ES-I3 (cell line): ENCODE results near the gene CDH2.

ENCODE experiments used
- H3K36me3 ChIP-seq: 2 replicates; pipeline ENCODE4 v1.6.1; 2013; ENCODE audit warnings: mild to moderate bottlenecking, low read length, control low read depth, moderate library complexity; ENCODE audit not compliant: insufficient read depth
- H3K4me1 ChIP-seq: 2 replicates; pipeline ENCODE4 v1.6.1; 2013; ENCODE audit warnings: mild to moderate bottlenecking, control low read depth, low read length; ENCODE audit not compliant: insufficient read depth
- H3K9ac ChIP-seq: 2 replicates; pipeline ENCODE4 v1.6.1; 2013; ENCODE audit warnings: low read depth, mild to moderate bottlenecking, low read length, moderate library complexity
- H3K9me3 ChIP-seq: 2 replicates; pipeline ENCODE4 v1.6.1; 2013; ENCODE audit warnings: mild to moderate bottlenecking, low read length, moderate library complexity; ENCODE audit not compliant: control insufficient read depth, insufficient read depth

Gene CDH2

GRCh38 chr18:28109781-28110560 is 67.0 kb downstream of the CDH2 start:
- no peaks in the 10 kb centered on the region for H3K9me3 ChIP-seq
- H3K36me3 ChIP-seq, result no peaks in the 10 kb centered on the region
- no peak overlapping the region for H3K9ac ChIP-seq
- H3K4me1 ChIP-seq, result peaks cover 46% of the 10 kb centered on the region

GRCh38 chr18:28108814-28109213 is 68.1 kb downstream of the CDH2 start:
- Histone ChIP-seq H3K9me3 (no peaks in the 10 kb centered on the region), H3K36me3 (no peaks in the 10 kb centered on the region), H3K9ac (no peak overlapping the region), H3K4me1 (peaks cover 44% of the 10 kb centered on the region)

- no peaks in the 10 kb centered on the region for H3K9me3 ChIP-seq
- no peaks in the 10 kb centered on the region for H3K36me3 ChIP-seq
- peaks cover 44% of the 10 kb centered on the region for H3K4me1 ChIP-seq
- H3K9ac ChIP-seq, result no peak overlapping the region; the same call in 1 of the 2 replicates
Observed at GRCh38 chr18:28108254-28108653, 68.7 kb downstream of the CDH2 start.

- Histone ChIP-seq H3K9ac (no peak overlapping the region), H3K36me3 (no peaks in the 10 kb centered on the region), H3K4me1 (no peaks in the 10 kb centered on the region), H3K9me3 (peaks cover 4% of the 10 kb centered on the region; the same call in 1 of the 2 replicates)
Observed at GRCh38 chr18:28099237-28099636, 77.7 kb downstream of the CDH2 start.

GRCh38 chr18:28095631-28096030 is 81.3 kb downstream of the CDH2 start:
- Histone ChIP-seq H3K9ac (no peak overlapping the region), H3K4me1 (peaks cover 5% of the 10 kb centered on the region), H3K9me3 (peaks cover 4% of the 10 kb centered on the region; the same call in 1 of the 2 replicates), H3K36me3 (no peaks in the 10 kb centered on the region)

- Histone ChIP-seq H3K9me3 (peaks cover 4% of the 10 kb centered on the region; the same call in 1 of the 2 replicates), H3K4me1 (peaks cover 5% of the 10 kb centered on the region), H3K36me3 (no peaks in the 10 kb centered on the region), H3K9ac (no peak overlapping the region)
Observed at GRCh38 chr18:28095041-28095440, 81.9 kb downstream of the CDH2 start.

- H3K9ac ChIP-seq, result no peak overlapping the region
- H3K9me3 ChIP-seq, result no peaks in the 10 kb centered on the region
- H3K4me1 ChIP-seq, result peaks cover 25% of the 10 kb centered on the region
- no peaks in the 10 kb centered on the region for H3K36me3 ChIP-seq
Observed at GRCh38 chr18:28091197-28091596, 85.7 kb downstream of the CDH2 start.

- H3K9ac ChIP-seq, result no peak overlapping the region
- no peaks in the 10 kb centered on the region for H3K36me3 ChIP-seq
- H3K9me3 ChIP-seq, result no peaks in the 10 kb centered on the region
- H3K4me1 ChIP-seq, result peaks cover 51% of the 10 kb centered on the region
Observed at GRCh38 chr18:28088477-28088876, 88.5 kb downstream of the CDH2 start.

GRCh38 chr18:28086670-28087552 is 90.0 kb downstream of the CDH2 start:
- H3K9ac ChIP-seq, result peak overlapping the region; percentile 36

GRCh38 chr18:28081516-28081915 is 95.4 kb downstream of the CDH2 start:
- no peaks in the 10 kb centered on the region for H3K36me3 ChIP-seq
- H3K9ac ChIP-seq, result no peak overlapping the region
- peaks cover 73% of the 10 kb centered on the region for H3K4me1 ChIP-seq
- H3K9me3 ChIP-seq, result no peaks in the 10 kb centered on the region

More at GRCh38 chr18:28086670-28087552, 90.0 kb downstream of the CDH2 start:
- Histone ChIP-seq H3K36me3 (no peaks in the 10 kb centered on the region), H3K9me3 (no peaks in the 10 kb centered on the region), H3K4me1 (peaks cover 58% of the 10 kb centered on the region)

- H3K9me3 ChIP-seq, result no peaks in the 10 kb centered on the region
- no peak overlapping the region for H3K9ac ChIP-seq
- H3K36me3 ChIP-seq, result no peaks in the 10 kb centered on the region
- peaks cover 73% of the 10 kb centered on the region for H3K4me1 ChIP-seq
Observed at GRCh38 chr18:28080876-28081300, 96.0 kb downstream of the CDH2 start.

- peaks cover 73% of the 10 kb centered on the region for H3K4me1 ChIP-seq
- no peak overlapping the region for H3K9ac ChIP-seq
- H3K36me3 ChIP-seq, result no peaks in the 10 kb centered on the region
- no peaks in the 10 kb centered on the region for H3K9me3 ChIP-seq
Observed at GRCh38 chr18:28079883-28080282, 97.0 kb downstream of the CDH2 start.

- H3K4me1 ChIP-seq, result peaks cover 71% of the 10 kb centered on the region
Observed at GRCh38 chr18:28078849-28079248, 98.1 kb downstream of the CDH2 start.

GRCh38 chr18:28078298-28078697 is 98.6 kb downstream of the CDH2 start:
- H3K9me3 ChIP-seq, result no peaks in the 10 kb centered on the region
- H3K36me3 ChIP-seq, result no peaks in the 10 kb centered on the region
- no peak overlapping the region for H3K9ac ChIP-seq
- peaks cover 73% of the 10 kb centered on the region for H3K4me1 ChIP-seq

More at GRCh38 chr18:28078849-28079248, 98.1 kb downstream of the CDH2 start:
- H3K9ac ChIP-seq, result no peak overlapping the region
- H3K36me3 ChIP-seq, result no peaks in the 10 kb centered on the region
- no peaks in the 10 kb centered on the region for H3K9me3 ChIP-seq
